ENCODE data around the gene ZG16B. TPM values are rescaled to one million over a fixed set of nuclear protein-coding genes. Genes with fewer than 3 reads are reported as not detected.

ZG16B gene
- total and polyA plus RNA-seq, 2 of the 8 experiments (the other 6 are each of a cell fraction or from before 2014, with no cell fraction given), result 0.11 TPM; not detected in 1

GRCh38 chr16:2842340-2843000 lies 12.4 kb downstream of the ZG16B start:
- FAIRE-seq (no peak), DNase-seq (ENCODE audit: low read depth in 1 of 2, low spot score in 2 of 2) (peak in 1 of 2 experiments; percentile 91)
- 61% methylated on average over 34 of the region's 40 CpGs; no CpG with 5 or more reads in 1 of the 2 experiments for WGBS, 2 experiments (ENCODE audit: extremely low coverage in 1 of 2, insufficient coverage in 1 of 2, insufficient read length in 1 of 2, insufficient replicate concordance in 2 of 2, low coverage in 1 of 2, low lambda C conversion rate in 2 of 2, missing lambda C conversion rate in 1 of 2)
- TF ChIP-seq SP1 (IDR thresholded peaks at IDR 0.05; ENCODE audit: low read depth, low read length) (no peak), EGR1 (IDR thresholded peaks at IDR 0.05; ENCODE audit: borderline replicate concordance, low read depth, low read length) (peak; percentile 83; the same call in 1 of the 2 replicates), POLR2A (IDR thresholded peaks at IDR 0.05; ENCODE audit: control extremely low read depth in 1 of 2, low read depth in 2 of 2, low read length in 2 of 2) (no peak), MAFK (IDR thresholded peaks at IDR 0.05; ENCODE audit: low read depth, low read length) (no peak), RXRA (IDR thresholded peaks at IDR 0.05; ENCODE audit: insufficient read depth, low read depth, low read length) (no peak), SP4 (IDR thresholded peaks at IDR 0.05; ENCODE audit: low read length) (no peak), GABPA (IDR thresholded peaks at IDR 0.05; ENCODE audit: borderline replicate concordance, insufficient read depth, low read length) (peak; percentile 94), BACH1 (IDR thresholded peaks at IDR 0.05; ENCODE audit: low read length) (peak; percentile 81), EZH2 (IDR thresholded peaks at IDR 0.05; ENCODE audit: low read depth, low read length, severe bottlenecking) (no peak), KDM4A (IDR thresholded peaks at IDR 0.05; ENCODE audit: low read depth, low read length, severe bottlenecking) (peak; percentile 40), TAF1 (IDR thresholded peaks at IDR 0.05; ENCODE audit: low read depth, low read length) (0 out of 2 replicates have a peak, but pooled peaks have one; percentile 29), NANOG (IDR thresholded peaks at IDR 0.05; ENCODE audit: insufficient read depth, low read depth, low read length, poor library complexity, severe bottlenecking) (no peak), RBBP5 (IDR thresholded peaks at IDR 0.05; ENCODE audit: borderline replicate concordance, low read depth, low read length) (no peak)

More at GRCh38 chr16:2842340-2843000, 12.4 kb downstream of the ZG16B start:
- Histone ChIP-seq H2BK20ac (ENCODE audit: low read length) (no peak overlapping the region), H2BK12ac (ENCODE audit: low read depth, low read length) (no peak overlapping the region), H2BK120ac (replicated peaks; ENCODE audit: low read depth, low read length) (no peak overlapping the region), H3K4me1 (replicated peaks in 1 of 4; ENCODE audit: control insufficient read depth in 3 of 4, insufficient read depth in 4 of 4, low read length in 3 of 4) (peaks cover 0 to 3% (median 2%) of the 10 kb centered on the region in 4 experiments; a peak in 3 of 7 replicates), H3K27me3 (replicated peaks in 1 of 4; ENCODE audit: control insufficient read depth in 3 of 4, extremely low read depth in 1 of 4, insufficient read depth in 3 of 4, low read length in 3 of 4) (peaks cover 0 to 6% (median 4%) of the 10 kb centered on the region in 4 experiments; a peak in 4 of 7 replicates), H3K18ac (ENCODE audit: extremely low read depth, low read length) (0 out of 2 replicates have a peak overlapping the region, but pooled peaks have one; percentile 26), H2BK5ac (ENCODE audit: low read depth, low read length) (no peak overlapping the region), H3K36me3 (ENCODE audit: control insufficient read depth in 2 of 4, insufficient read depth in 4 of 4, low read length in 3 of 4) (no peaks in the 10 kb centered on the region), H3K56ac (replicated peaks; ENCODE audit: insufficient read length, low read depth, low read length) (no peak overlapping the region), H4K8ac (ENCODE audit: extremely low read depth, insufficient read depth, low read length) (peak overlapping the region; percentile 84; the same call in 1 of the 2 replicates), H3K23me2 (ENCODE audit: low read depth, low read length) (peaks cover 2% of the 10 kb centered on the region; the same call in 1 of the 2 replicates), H3K9me3 (ENCODE audit: insufficient read depth in 2 of 2, low read depth in 1 of 2, low read length in 1 of 2) (no peaks in the 10 kb centered on the region), H4K20me1 (replicated peaks in 1 of 2; ENCODE audit: control insufficient read depth in 1 of 2, insufficient read depth in 2 of 2, low read length in 2 of 2) (no peaks in the 10 kb centered on the region), H3K79me1 (ENCODE audit: low read depth, low read length) (no peaks in the 10 kb centered on the region), H2AK5ac (ENCODE audit: low read depth, low read length) (no peak overlapping the region), H3K14ac (ENCODE audit: insufficient read length) (no peak overlapping the region), H3K23ac (ENCODE audit: insufficient read length) (no peak overlapping the region), H3K4me3 (ENCODE audit: extremely low read depth in 1 of 4, insufficient read depth in 2 of 4, low read depth in 3 of 4, low read length in 4 of 4) (peak overlapping the region in 1 of 4 experiments; percentile 39; a peak in 2 of 8 replicates), H3K27ac (ENCODE audit: low read depth, low read length) (no peak overlapping the region), H4K91ac (replicated peaks; ENCODE audit: insufficient read length, low read length) (no peak overlapping the region), H3K79me2 (ENCODE audit: control insufficient read depth in 1 of 2, insufficient read depth in 2 of 2, low read length in 2 of 2) (no peaks in the 10 kb centered on the region), H3K9ac (replicated peaks in 1 of 4; ENCODE audit: extremely low read depth in 1 of 4, low read depth in 3 of 4, low read length in 3 of 4) (no peak overlapping the region), H2BK15ac (ENCODE audit: low read length) (no peak overlapping the region; the same call in 1 of the 2 replicates), H3K4me2 (ENCODE audit: insufficient read depth in 1 of 2, low read depth in 2 of 2, low read length in 2 of 2) (peak overlapping the region; percentile 15 to 25; a peak in 2 of 4 replicates), H2AFZ (ENCODE audit: low read length) (peak overlapping the region; percentile 74), H4K5ac (ENCODE audit: insufficient read length, low read depth, low read length) (no peak overlapping the region), H3K4ac (replicated peaks; ENCODE audit: insufficient read length, low read depth, low read length) (no peak overlapping the region)
- ChIA-PET POLR2A (ENCODE audit: partially characterized antibody) (interaction anchor here (0.6 to 1.3 kb wide), 3 partner anchors 12 to 75 kb away, joined by 3 read pairs; no protein-coding TSS in a partner anchor), CTCF (ENCODE audit: partially characterized antibody) (interaction anchor here (0.5 to 4.9 kb wide), 21 partner anchors 8 to 128 kb away, joined by 3 to 49 read pairs (median 4); partner anchors contain the start of gene PRSS22)

Measured in H1 (cell line).